Measurements from ENCODE around the gene RHO.
"Not testable (repeated sequence)": the region's sequence is repeated elsewhere in the genome, so short reads cannot be mapped to it uniquely, and the experiment has no call there.

The RHO gene

DNA sequence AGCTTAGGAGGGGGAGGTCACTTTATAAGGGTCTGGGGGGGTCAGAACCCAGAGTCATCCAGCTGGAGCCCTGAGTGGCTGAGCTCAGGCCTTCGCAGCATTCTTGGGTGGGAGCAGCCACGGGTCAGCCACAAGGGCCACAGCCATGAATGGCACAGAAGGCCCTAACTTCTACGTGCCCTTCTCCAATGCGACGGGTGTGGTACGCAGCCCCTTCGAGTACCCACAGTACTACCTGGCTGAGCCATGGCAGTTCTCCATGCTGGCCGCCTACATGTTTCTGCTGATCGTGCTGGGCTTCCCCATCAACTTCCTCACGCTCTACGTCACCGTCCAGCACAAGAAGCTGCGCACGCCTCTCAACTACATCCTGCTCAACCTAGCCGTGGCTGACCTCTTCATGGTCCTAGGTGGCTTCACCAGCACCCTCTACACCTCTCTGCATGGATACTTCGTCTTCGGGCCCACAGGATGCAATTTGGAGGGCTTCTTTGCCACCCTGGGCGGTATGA is at the start of gene RHO:
RHO (plus strand) TSS at position 51 of the 512 bp plus-strand sequence; CDS start at position 146, 95 bp downstream.
- DNase-seq (ENCODE audit: low read depth in 2 of 2) = no peak

DNA sequence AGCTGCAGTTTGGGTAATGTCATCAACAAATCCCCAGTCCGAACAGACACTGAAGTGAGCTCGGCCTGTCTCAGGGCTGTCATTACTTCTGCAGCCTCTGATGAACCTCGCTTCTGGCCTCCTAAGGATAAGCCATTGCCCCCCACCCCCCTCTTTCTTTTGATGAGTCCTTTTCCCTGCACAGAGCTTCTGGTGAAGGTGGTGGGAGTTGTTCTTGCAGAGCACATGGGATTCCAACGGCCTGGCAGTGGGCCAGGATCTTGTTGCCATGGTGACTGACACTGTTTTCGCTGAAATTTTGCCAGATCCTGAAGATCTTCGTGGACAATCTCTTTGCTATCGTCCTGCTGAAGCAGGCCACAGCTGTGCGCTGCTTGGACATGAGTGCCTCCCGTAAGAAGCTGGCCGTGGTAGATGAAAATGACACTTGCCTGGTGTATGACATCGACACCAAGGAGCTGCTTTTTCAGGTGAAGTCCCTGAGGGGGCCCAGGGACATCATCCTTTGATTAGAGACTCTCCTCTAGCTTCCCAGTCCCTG is 47.1 kb upstream of the RHO start:
- DNase-seq (ENCODE audit: low read depth in 2 of 2) = not testable (repeated sequence)

DNA sequence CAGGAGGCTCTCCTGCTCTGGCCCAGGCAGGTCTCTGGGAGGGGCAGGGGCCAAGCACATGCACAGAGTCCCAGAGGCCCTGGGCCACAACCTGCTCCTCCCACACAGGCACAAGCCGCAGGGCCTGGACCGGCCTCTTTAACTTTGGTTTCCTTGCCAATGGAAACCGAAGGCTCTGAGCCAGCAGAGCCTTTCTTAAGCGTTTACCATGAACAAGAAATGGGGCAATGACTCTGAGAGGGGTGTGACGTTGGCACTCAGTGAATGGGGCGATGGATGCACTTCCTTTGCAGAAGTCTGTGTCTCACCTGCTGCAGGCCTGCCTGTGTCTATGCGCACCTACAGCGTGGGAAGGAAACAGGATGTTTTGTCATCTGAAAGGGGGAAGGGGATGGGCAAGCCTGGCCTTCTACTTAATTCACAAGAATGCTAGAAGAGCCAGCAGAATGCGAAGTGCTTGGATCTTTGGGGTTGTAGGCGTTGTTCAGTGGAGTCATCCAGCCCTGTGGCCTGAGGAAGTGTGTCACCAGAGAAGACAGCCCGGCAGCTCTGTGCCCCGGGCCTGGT is 46.6 kb upstream of the RHO start:
- peak; percentile 5 to 19 for DNase-seq (ENCODE audit: low read depth in 2 of 2)

DNA sequence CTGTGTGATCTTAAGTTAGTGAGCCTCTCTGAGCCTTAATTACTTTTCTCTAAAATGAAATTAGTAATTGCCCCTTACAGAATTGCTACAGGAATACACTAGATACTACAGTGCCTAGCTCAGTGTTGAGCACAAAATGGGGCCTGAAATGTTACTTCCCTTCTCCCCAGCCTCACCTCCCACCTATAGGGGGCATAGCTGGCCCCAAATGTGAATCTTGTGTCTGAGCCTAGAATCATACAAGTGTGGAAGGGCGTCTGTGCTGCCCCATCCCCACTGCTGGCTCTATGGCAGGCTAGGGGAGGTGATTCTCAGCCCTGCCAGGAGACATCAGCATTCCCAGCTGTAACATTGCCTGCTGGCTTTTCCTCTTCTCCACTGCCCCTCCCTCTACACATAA is 45.7 kb upstream of the RHO start:
- DNase-seq (ENCODE audit: low read depth in 2 of 2) = no peak

DNA sequence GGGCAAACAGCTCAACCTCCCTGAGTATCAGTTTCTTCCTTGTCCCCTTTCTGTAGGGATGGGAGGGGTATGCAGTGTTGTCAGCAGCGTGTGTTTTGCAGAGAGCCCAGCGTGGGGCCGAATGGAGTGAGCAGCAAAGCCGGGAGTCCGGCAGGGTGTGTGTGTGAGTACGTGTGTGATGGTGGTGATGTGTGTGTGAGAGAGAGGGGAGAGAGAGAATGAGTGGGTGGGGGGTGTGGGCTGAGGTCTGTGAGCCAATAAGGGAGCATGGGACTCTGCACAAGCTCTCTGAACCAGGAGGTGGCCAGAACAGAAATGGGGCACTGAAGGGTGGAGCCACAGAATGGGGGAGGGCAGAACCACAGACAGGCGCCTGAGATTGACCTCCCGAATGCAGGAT is 44.6 kb upstream of the RHO start:
- DNase-seq (ENCODE audit: low read depth in 2 of 2) = no peak

DNA sequence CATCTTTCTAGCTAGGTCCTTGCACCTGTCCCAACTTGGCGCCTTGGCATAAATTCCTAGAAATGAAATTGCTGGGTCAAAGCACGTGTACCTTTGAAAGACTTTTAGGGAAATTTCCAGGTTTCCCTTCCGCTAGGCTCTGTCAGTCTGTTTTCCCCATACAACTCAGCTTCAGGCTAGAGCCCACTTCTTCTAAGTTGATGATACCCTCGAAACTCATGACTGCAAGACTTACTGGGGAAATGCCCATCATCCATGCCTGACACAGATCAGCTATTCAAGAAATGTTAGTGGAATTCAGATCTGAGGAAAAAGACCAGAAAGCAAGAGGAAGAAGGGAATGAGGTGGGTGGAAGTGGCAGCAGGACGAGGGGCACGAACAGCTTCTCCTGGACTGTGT is 43.3 kb upstream of the RHO start:
- not testable (repeated sequence) for DNase-seq (ENCODE audit: low read depth in 2 of 2)

DNA sequence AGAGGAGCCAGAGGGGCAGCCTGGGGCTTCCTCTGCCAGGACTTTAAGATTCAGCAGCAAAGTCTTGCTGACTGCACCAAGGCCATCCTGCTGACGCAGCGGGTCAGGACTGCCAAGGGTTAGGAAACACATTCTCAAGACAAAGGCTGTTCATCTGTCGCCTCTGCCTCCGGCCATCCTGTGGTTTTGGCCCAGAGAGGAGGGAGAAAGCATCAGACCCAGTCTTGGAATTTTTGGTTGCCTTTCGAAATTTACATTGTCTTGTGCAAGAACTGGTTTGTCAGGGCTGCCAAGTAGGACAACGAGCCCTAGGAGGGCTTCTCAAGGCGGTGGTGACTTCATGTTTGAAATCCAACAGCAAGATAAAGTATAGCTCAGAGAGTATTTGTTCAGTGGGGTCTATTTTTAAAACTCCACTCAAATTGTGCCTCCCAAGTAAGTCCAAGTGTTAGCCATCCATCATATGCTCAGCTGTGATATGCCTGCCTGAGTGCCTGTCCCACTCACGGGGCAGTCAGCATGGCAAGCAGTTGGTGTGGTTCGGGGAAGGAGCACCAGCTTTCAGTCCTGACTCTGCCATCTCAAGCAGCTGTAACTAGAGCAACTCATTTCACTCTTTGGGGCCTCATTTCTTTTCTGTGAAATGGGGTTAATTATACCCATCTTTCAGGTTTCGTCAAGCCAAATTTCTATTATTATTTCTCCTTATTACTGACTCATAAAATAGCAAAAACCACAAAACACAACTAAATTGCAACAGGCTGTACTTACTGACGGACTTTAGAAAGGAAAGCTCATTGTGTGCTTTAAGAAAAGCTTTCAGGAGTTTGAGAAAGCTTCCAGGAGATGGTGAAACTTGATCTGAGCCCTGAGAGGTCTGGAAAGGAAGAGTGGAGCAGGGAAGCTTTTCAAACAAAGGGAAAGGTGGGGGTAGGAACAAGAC is 42.4 kb upstream of the RHO start:
- DNase-seq (ENCODE audit: low read depth in 2 of 2) = no peak

DNA sequence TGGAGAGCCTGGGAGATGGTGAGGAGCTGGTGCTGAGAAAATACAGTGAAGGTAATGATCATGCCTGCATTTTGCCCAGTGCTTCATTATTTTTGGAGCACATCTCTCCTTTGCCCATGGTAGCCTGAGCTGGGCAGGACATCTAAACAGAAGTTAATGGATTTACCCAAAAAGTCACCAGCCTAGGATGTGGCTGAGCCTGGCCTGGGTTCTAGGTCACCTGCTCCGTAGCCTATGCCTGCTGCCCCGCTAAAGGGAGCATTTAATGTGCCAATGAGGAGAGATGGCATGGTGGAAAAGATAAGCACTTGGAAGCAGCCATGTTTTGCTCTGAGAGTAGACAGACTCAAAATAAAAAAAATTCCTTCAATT is 41.8 kb upstream of the RHO start:
- DNase-seq (ENCODE audit: low read depth in 2 of 2) = no peak

DNA sequence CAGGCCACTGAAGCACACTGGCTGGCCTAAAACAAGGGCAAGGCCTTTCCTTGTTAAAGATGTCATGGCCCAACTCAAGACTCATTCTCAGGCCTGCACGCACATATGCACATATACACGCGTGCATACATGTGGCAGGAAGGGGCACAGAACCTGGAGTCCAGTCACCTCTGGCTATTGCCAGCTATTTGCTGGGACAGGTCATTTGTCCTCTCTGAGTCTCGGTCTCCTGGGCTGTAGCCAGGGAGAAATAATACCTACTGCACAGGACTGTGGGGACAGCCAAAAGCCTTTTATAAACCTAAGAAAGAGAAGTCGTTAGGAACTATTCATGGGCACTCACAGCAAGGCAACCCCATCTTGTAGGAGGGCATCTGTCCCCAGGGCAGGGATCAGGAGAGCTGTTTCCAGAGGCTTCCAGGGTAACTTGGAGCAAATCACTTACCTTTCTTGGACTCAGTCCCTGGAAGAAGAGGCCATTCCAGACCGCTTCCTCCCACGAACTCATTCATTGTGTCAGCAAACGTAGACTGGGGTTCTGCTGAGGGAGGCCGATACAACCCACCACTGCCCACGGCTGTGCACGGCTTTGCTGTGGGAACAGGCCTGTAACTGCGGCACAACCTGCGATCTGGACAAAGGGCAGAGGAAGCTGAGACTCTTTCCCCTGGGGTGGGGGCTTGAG is 41.1 kb upstream of the RHO start:
- DNase-seq (ENCODE audit: low read depth in 2 of 2) = no peak

DNA sequence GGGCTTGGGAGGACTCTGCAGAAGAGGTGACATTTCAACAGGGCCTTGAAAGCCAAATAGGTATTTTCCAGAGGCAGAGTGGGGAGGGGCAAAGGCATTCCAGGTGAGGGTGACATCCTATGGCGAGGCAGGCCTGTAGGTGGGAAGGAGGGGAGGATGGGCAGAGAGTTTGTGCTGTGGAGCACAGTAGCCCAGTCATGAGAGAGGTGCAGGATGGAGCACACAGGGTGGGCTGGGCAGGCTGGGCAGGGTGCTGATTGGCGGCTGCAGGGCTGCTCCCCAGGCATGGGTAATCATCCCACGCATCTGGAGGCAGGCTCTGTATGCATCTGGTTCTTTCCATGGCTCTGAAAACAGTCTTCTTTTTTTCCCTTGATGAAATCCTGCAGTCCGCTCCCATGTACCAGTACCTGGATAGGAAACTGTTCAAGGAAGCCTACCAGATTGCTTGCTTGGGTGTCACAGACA is 40.5 kb upstream of the RHO start:
- not testable (repeated sequence) for DNase-seq (ENCODE audit: low read depth in 2 of 2)

DNA sequence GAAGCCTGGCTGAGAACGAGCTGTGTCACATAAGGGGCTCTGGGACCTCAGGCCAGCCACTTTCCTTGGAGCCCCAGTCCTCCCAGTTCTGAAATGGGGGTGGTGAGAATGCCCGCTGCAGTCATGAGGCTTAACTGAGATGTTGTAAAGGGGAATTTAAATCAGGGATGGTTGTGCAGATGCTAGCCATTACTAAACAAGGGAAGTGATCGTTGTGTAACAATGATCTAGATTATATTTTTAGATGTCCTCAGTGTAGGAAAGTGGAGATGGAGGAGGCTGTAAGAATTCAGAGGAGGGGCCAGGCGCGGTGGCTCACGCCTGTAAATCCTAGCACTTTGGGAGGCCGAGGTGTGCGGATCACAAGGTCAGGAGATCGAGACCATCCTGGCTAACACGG is 39.2 kb upstream of the RHO start:
- DNase-seq (ENCODE audit: low read depth in 2 of 2) = not testable (repeated sequence)

DNA sequence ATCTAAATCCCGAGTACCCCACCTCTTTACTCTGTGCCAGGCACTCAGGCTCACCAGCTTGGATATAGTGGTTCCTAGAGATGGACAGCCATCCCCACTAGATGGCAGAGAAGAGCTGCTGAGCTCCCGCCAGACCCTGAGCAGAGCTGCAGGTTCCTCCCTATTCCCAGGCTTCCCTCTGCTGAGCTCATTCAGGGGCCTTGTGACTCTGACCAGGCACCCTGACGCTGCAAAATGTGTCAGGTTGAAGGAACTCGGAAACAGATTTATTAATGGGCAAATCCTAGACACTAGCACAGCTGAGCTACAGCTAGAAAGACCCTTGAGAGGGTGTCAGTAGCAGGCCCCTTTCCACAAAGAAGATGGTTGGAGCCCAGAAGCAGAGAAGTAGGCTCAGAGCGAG is 38.2 kb upstream of the RHO start:
- peak; percentile 13 to 27 for DNase-seq (ENCODE audit: low read depth in 2 of 2)

DNA sequence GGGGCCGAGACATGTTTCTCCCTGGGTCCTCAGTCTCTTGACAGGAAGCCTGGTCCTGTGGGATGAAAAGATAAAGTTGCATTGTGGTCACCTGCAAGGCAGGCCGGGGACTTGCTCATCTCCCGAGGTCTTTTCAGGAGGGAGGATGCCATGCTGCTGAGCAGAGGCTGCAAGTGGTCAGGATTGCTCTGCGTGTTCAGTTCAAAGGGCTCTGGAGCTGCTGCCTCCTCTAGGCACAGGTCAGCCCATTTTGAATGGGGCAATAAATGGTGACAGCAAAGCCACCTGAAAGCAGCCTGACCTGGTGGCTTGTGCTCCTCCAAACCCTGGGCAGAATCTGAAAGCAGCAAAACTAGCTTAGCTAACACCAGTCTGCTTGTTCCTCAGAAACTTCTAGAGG is 37.4 kb upstream of the RHO start:
- DNase-seq (ENCODE audit: low read depth in 2 of 2) = not testable (repeated sequence)

DNA sequence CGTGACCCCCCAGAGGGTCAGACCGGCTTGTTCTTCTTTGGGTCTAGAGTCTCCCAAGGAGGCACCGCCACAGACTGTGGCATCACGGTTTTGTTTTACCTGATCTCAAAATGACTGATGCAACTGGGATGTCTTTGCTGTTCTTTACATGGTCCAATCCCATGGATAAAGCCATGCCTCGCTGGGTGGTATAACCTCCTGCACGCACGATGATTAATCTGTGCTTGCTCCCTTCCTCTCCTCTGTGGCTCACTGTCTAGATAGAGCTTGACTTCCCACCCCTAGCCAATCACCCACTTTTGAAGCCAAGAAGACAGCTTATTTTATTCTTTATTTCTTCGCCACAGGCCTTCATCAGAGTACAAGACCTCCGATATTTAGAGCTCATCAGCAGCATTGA is 36.6 kb upstream of the RHO start:
- DNase-seq (ENCODE audit: low read depth in 2 of 2) = no peak

DNA sequence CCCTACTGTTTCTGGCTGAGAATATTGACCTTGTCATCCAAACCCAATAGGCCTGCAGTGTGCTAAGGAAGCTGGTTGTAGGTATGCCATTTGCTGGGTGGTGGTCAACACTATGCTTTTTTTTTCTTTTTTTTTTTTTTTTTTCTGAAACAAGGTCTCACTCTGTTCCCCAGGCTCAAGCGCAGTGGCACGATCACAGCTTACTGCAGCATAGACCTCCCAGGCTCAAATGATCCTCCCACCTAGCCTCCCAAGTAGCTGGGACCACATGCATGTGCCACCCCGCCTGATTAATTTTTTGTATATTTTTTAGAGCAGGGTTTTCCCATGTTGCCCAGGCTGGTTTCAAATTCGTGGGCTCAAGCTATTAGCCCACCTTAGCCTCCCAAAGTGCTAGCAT is 35.7 kb upstream of the RHO start:
- no peak for DNase-seq (ENCODE audit: low read depth in 2 of 2)

DNA sequence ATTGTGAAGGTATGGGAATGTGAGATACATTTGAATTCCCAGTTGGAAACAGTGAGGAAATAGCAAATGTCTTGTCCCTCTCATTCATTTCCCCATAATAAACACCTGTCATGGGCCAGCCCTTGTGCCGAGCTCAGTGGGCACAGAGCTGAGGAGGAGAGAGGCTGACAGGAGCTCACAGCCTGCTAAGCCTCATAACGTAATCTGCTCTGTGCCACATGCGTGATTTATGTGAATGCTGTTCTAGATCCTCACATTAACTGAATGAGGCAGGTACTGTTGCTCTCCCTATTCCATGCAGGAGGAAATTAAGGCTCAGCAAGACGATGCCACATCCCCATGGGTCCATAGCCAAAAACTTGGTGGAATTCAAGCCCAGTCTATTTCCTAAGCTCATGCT is 35.2 kb upstream of the RHO start:
- DNase-seq (ENCODE audit: low read depth in 2 of 2) = no peak

DNA sequence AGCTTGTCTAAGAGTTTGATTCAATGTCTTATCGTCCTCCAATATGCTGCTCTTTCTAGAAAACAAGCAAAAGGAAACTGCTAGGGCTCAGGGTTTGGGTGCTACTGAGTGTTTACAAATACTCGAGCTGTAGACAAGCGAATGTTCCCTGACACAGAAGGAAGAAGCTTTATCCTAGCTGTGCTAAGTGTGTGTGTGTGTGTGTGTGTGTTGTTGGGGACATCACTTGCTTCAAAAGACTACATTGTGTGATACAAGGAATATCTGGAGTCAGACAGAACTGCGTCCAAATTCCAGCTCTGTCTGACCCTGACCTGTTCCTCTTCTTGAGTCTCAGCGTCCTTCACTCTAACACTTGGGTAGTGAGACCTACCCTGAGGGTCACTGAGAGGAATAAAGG is 33.9 kb upstream of the RHO start:
- not testable (repeated sequence) for DNase-seq (ENCODE audit: low read depth in 2 of 2)

DNA sequence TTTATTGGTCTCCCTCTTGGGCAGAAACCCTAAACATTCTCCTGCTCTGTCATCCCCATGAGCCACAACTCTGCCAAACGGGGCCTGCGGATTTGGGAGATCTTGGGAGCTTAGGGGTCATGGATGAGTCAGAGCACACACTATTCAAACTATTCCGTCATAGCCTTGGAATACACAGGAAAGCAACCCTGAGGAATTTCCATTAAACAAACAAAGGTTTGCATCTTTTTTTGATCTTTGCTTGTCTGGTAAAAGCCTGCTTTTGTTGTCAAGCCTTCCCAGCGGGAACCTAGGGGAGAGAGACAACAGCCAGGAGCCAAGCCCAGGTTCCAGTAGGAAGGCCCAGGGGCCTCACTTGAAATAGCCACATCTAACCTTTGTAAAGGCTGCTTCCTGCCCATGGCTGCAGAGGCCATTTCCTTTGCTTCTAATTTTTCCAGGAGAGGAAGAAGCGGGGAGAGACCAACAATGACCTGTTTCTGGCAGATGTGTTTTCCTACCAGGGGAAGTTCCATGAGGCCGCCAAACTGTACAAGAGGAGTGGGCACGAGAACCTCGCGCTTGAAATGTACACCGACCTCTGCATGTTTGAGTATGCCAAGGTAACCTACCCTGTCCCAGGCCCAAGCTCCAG is 33.3 kb upstream of the RHO start:
- not testable (repeated sequence) for DNase-seq (ENCODE audit: low read depth in 2 of 2)

DNA sequence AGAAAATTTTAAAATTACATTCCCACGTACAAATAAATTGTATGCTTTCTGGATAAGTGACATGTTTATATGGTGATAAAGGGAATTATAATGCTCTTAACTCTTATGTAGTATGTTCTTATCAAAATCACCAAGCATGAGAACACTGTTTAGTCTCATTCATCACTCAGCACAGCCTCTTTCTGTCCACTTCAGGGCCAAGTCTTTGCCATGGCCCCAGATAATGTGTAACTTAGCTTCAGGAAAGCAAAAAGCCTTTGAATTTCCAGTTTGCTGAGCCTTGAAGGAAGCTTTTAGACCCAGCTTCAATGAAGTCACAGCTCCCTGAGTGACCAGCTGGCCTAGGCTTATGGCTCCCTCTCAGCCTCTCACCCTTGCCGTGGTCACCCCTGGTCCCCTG is 30.6 kb upstream of the RHO start:
- not testable (repeated sequence) for DNase-seq (ENCODE audit: low read depth in 2 of 2)

DNA sequence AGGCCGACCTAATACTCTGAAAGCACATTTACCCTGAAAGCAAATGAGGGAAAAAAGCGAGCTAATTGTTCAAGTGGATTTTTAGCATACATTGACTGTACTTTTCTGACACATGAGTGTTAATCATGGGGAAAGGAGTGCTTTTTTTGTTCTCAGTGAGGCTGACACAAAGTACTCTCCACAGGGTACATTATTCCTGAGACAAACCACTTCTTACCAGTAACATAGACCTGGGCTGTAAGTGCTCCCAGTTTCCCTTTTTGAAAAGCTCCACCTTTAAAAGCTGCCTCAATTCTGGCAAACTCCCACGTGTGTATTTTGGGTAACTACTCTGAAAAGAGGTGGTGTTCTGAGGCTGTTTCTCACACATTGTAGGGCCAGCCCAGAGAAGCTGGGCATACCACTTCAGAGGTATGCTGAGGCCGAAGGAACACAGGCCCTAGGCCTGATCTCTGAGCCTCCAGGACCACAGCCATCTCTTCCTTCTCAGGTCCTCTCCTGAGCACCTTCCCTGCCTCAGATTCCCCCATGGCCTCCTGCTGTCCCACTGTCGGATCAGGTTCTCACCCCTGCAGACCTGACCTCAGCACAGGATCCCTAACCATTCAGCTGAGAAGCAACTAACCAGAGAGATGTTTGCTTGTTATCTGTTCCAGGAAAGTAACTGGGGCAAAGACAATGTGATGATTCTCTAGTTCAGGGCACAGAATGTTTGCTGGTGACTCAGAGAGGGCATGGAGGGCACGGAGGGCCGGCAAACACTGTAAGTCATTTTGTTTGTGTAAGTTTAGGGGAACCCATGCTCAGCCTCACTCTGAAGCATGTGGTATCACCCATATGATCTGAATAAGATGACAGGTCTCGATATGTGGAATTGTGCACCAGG is 29.6 kb upstream of the RHO start:
- DNase-seq (ENCODE audit: low read depth in 2 of 2) = not testable (repeated sequence)

Measured in stimulated activated CD4-positive, alpha-beta T cell treated with anti-CD3 and anti-CD28 coated beads, Interleukin-1b, Interleukin-23, amount 100 ng/mL, for 4 hours (primary cell).